Keratinocyte (primary cell): ENCODE measurements around the gene THEM4. TPM values are rescaled to one million over a fixed set of nuclear protein-coding genes. Genes with fewer than 3 reads are reported as not detected.
A peak's percentile ranks its signal among the peaks of the same experiment; 100 is the strongest.

ENCODE experiments used
- DNase-seq: peaks from one replicate; pipeline ENCODE4 v3.0.0-alpha.2; 2011; ENCODE audit warnings: low read depth, missing footprints, low spot score
- FAIRE-seq: peaks from 2 replicates; lab custom pipeline; 2011; peaks lifted over from hg19 to GRCh38; lab: Jason Lieb, UNC
- H2AFZ ChIP-seq: 2 replicates; pipeline ENCODE4 v1.6.0; 2012; ENCODE audit warnings: low read length, control low read depth, inconsistent platforms; ENCODE audit not compliant: control insufficient read depth
- H3K27ac ChIP-seq: 2 replicates; pipeline ENCODE4 v1.5.1; 2011; ENCODE audit warnings: low read length; ENCODE audit not compliant: control insufficient read depth, insufficient read depth
- H3K27me3 ChIP-seq: 3 replicates; pipeline ENCODE4 v1.6.0; 2011; ENCODE audit warnings: low read length; ENCODE audit not compliant: control insufficient read depth, insufficient read depth; ENCODE audit errors: extremely low read depth
- H3K36me3 ChIP-seq, 2 experiments: 2 replicates in 1 of 2; 3 replicates in 1 of 2; pipeline ENCODE4 v1.5.1; 2011; ENCODE audit warnings: low read length in 2 of 2, mild to moderate bottlenecking in 1 of 2; ENCODE audit not compliant: control insufficient read depth in 2 of 2, insufficient read depth in 2 of 2; ENCODE audit errors: extremely low read depth in 1 of 2
- H3K4me1 ChIP-seq: 3 replicates; pipeline ENCODE4 v1.5.1; 2011; ENCODE audit warnings: low read length; ENCODE audit not compliant: control insufficient read depth, insufficient read depth; ENCODE audit errors: extremely low read depth
- H3K4me2 ChIP-seq: 3 replicates; pipeline ENCODE4 v1.6.0; 2011; ENCODE audit warnings: low read depth, low read length; ENCODE audit not compliant: control insufficient read depth, insufficient read depth; ENCODE audit errors: extremely low read depth
- H3K4me3 ChIP-seq, 3 experiments: fragments of 200-600 bp in 1 of 3; sonication (generic) in 1 of 3; 2 replicates in 2 of 3; 3 replicates in 1 of 3; pipeline ENCODE4 v1.5.1; 2011 to 2016; ENCODE audit warnings: low read length in 3 of 3, mild to moderate bottlenecking in 3 of 3, control low read depth in 2 of 3, inconsistent platforms in 1 of 3, low read depth in 1 of 3, mixed read lengths in 1 of 3, mixed run types in 1 of 3, moderate library complexity in 1 of 3; ENCODE audit not compliant: control insufficient read depth in 2 of 3, insufficient read depth in 2 of 3; ENCODE audit errors: extremely low read depth in 1 of 3
- H3K79me2 ChIP-seq: 2 replicates; pipeline ENCODE4 v1.6.0; 2012; ENCODE audit warnings: low read length; ENCODE audit not compliant: control insufficient read depth, insufficient read depth
- H3K9ac ChIP-seq: 3 replicates; pipeline ENCODE4 v1.6.0; 2011; ENCODE audit warnings: low read length; ENCODE audit not compliant: control insufficient read depth, insufficient read depth; ENCODE audit errors: extremely low read depth
- H3K9me1 ChIP-seq: 3 replicates; pipeline ENCODE4 v1.6.0; 2011; ENCODE audit warnings: low read length; ENCODE audit not compliant: control insufficient read depth, insufficient read depth; ENCODE audit errors: extremely low read depth
- H3K9me3 ChIP-seq: 2 replicates; pipeline ENCODE4 v1.5.1; 2012; ENCODE audit warnings: low read depth, low read length; ENCODE audit not compliant: control insufficient read depth
- H4K20me1 ChIP-seq: 3 replicates; pipeline ENCODE4 v1.6.0; 2011; ENCODE audit warnings: low read length; ENCODE audit not compliant: control insufficient read depth, insufficient read depth; ENCODE audit errors: extremely low read depth
- CTCF ChIP-seq, 3 experiments: IDR thresholded peaks in 1 of 3; conservative IDR thresholded peaks in 1 of 3; optimal IDR thresholded peaks in 1 of 3; 2 replicates in 2 of 3; 3 replicates in 1 of 3; pipeline versions ENCODE3 to v1.5.1; 2011; ENCODE audit warnings: low read length in 3 of 3, mild to moderate bottlenecking in 3 of 3, moderate library complexity in 2 of 3, control low read depth in 1 of 3, inconsistent platforms in 1 of 3; ENCODE audit not compliant: insufficient read depth in 2 of 3; ENCODE audit errors: extremely low read depth in 1 of 3
- EZH2 ChIP-seq: IDR thresholded peaks from one replicate; pipeline ENCODE4 v1.6.1; 2012; ENCODE audit warnings: inconsistent platforms, mild to moderate bottlenecking, low read length, moderate library complexity
- dilution Hi-C: fragments of 300-500 bp; cut with MboI; formaldehyde crosslinking; loops from one replicate; pipeline ENCODE4 v1.7.0; 2020; ENCODE audit warnings: low sequenced_read_pairs; ENCODE audit not compliant: extremely low pct_ligation_motif_present
- polyA plus RNA-seq, 5 experiments: library from polyadenylated mRNA; depleted of rRNA in 3 of 5; stranded (reverse) in 3 of 5; stranded (forward) in 1 of 5; unstranded in 1 of 5; fragments of >200 nt; gene quantifications; 1 replicate in 1 of 5; 2 replicates in 3 of 5; 3 replicates in 1 of 5; pipeline versions ENCODE4 v1.2.1 to v1.2.3, GENCODE V29; 2011 to 2012; ENCODE audit warnings: missing spikeins in 2 of 5, low read depth in 1 of 5, low replicate concordance in 1 of 5

The THEM4 gene
- polyA plus RNA-seq, 1 donor (not counting 4 experiments of a cell fraction or from before 2014, with no cell fraction given), result 23.3 TPM

GRCh38 chr1:151924691-151925587 lies 15.6 kb upstream of the THEM4 start:
- DNase-seq, result no peak
- no peak for TF ChIP-seq EZH2
- no peak for TF ChIP-seq CTCF (optimal IDR thresholded peaks at IDR 0.05 in 1 of 3, IDR thresholded peaks at IDR 0.05 in 1 of 3, conservative IDR thresholded peaks at IDR 0.05 in 1 of 3; ENCODE audit: extremely low read depth in 1 of 3, insufficient read depth in 2 of 3, low read length in 3 of 3)
- no peaks in the 10 kb centered on the region for H3K9me1 ChIP-seq
- H2AFZ ChIP-seq, result no peak overlapping the region
- no peaks in the 10 kb centered on the region for H3K9me3 ChIP-seq
- H3K4me3 ChIP-seq, result no peak overlapping the region
- H3K9ac ChIP-seq, result no peak overlapping the region
- dilution Hi-C loops, result no loop called here
- no peak overlapping the region for H3K27ac ChIP-seq
- H3K4me1 ChIP-seq, result peaks cover 12% of the 10 kb centered on the region
- peak overlapping the region; percentile 1 for H3K4me2 ChIP-seq
- H3K27me3 ChIP-seq, result no peaks in the 10 kb centered on the region
- FAIRE-seq, result no peak
- no peaks in the 10 kb centered on the region for H4K20me1 ChIP-seq
- H3K36me3 ChIP-seq, result no peaks in the 10 kb centered on the region
- no peaks in the 10 kb centered on the region for H3K79me2 ChIP-seq

DNA sequence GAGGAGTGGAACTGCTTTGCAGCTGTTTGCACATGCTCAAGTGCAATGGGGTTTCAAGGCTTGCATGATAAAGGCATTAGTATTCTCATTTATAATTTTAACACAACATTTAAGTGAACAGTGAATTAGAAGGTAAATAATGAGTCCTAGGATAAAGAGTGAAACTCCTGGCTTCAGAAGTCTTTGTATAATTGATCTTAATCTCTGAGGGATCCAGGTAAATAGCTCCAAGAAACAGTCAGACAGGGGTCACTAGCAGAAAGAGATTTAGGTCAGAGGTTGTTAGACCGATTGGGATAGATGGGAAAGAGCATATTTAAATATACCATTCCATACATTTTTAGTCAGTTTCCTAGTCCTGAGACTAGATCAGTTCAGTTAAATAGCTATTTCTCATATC lies 14.1 kb upstream of the THEM4 start:
- no peaks in the 10 kb centered on the region for H4K20me1 ChIP-seq
- peaks cover 12% of the 10 kb centered on the region for H3K4me1 ChIP-seq
- H3K36me3 ChIP-seq, result no peaks in the 10 kb centered on the region
- H3K9ac ChIP-seq, result no peak overlapping the region
- dilution Hi-C loops, result no loop called here
- no peaks in the 10 kb centered on the region for H3K9me1 ChIP-seq
- H3K4me3 ChIP-seq, result no peak overlapping the region
- H3K27ac ChIP-seq, result no peak overlapping the region
- no peaks in the 10 kb centered on the region for H3K27me3 ChIP-seq
- no peaks in the 10 kb centered on the region for H3K79me2 ChIP-seq
- H3K4me2 ChIP-seq, result no peak overlapping the region
- no peak for DNase-seq
- H3K9me3 ChIP-seq, result no peaks in the 10 kb centered on the region
- no peak overlapping the region for H2AFZ ChIP-seq
- no peak for FAIRE-seq
- TF ChIP-seq CTCF (optimal IDR thresholded peaks at IDR 0.05 in 1 of 3, IDR thresholded peaks at IDR 0.05 in 1 of 3, conservative IDR thresholded peaks at IDR 0.05 in 1 of 3; ENCODE audit: extremely low read depth in 1 of 3, insufficient read depth in 2 of 3, low read length in 3 of 3), result no peak
